MV-4-11 (cell line): ENCODE measurements around the gene TBC1D30.
"Not testable (repeated sequence)": the region's sequence is repeated elsewhere in the genome, so short reads cannot be mapped to it uniquely, and the experiment has no call there.

Experiments
- DNase-seq: peaks from one replicate; lab custom pipeline; 2025; lab: John Stamatoyannopoulos, UW

The TBC1D30 gene, protein sequence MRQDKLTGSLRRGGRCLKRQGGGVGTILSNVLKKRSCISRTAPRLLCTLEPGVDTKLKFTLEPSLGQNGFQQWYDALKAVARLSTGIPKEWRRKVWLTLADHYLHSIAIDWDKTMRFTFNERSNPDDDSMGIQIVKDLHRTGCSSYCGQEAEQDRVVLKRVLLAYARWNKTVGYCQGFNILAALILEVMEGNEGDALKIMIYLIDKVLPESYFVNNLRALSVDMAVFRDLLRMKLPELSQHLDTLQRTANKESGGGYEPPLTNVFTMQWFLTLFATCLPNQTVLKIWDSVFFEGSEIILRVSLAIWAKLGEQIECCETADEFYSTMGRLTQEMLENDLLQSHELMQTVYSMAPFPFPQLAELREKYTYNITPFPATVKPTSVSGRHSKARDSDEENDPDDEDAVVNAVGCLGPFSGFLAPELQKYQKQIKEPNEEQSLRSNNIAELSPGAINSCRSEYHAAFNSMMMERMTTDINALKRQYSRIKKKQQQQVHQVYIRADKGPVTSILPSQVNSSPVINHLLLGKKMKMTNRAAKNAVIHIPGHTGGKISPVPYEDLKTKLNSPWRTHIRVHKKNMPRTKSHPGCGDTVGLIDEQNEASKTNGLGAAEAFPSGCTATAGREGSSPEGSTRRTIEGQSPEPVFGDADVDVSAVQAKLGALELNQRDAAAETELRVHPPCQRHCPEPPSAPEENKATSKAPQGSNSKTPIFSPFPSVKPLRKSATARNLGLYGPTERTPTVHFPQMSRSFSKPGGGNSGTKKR

DNA sequence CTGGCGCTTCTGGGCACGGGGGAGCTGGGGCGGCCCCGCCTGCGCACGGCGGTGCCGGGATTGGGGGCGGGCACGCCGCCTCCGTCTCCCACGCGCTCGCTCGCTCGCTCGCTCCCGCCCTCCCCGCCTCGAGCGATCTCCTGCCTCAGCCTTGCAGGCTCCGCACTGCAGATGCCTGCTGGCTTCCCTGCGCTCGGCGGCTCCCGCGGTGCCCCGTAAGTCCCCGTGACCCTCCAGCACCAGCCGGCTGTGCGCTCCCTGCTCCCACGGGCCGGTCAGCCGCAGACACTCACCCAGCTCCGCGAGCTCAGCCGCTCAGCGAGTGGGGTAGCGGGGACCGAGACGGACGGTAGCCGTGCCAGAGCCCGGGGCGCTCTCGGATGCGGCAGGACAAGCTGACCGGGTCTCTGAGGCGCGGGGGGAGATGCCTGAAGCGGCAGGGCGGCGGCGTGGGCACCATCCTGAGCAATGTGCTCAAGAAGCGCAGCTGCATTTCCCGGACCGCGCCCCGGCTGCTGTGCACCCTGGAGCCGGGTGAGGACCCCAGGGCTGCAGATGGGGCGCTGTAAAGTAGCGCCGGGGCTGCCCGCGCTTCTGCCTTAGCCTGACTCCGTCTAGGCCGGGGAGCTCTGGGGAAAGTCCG lies at the start of gene TBC1D30:
TBC1D30 (plus strand) TSS at position 148 of the 643 bp plus-strand sequence; CDS start at position 381, 233 bp downstream.
- peak; percentile 50 for DNase-seq

DNA sequence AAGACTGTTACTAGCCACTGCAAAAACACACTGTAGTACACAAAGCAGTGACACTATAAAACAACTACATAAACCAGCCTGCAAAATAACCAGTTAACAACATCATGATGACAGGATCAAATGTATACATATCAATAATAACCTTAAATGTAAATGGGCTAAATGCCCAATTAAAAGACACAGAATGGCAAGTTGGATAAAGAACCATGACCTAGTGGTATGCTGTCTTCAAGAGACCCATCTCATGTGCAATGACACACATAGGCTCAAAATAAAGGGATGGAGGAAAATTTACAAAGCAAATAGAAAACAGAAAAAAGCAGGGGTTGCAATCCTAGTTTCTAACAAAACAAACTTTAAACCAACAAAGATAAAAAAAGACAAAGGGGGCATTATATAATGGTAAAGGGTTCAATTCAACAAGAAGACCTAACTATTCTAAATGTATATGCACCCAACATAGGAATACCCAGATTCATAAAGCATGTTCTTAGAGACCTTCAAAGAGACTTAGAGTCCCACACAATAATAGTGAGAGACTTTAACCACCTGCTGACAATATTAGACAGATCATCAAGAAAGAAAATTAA lies 49.2 kb upstream of the TBC1D30 start:
- not testable (repeated sequence) for DNase-seq

DNA sequence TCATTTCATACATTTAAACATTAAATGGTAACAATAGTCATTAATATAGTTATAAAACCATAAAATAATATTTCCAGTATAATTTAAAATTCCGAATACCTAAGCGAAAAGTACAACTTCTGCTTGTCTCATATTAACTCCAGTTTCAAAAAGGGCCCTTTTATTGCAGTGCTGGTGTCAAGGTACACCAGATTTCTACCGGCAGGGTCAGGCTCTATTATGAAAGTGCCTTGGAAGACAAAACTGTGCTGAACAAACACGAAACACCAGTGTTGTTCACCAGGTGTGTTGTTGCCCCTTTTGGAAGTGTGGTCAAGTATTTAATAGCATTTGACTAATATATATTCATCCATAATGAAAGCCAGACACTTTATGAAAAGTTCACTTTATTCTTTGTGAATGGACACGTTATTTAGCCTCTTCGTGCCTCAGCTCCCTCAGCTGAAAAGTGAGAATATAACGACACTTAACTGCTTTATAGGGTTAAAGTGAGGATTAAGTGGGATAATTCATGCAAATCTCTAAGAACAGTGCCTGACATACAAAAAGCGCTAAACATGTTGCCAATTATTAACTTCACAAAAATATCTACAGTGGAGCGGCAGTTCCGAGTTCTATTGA lies 45.0 kb upstream of the TBC1D30 start:
- no peak for DNase-seq

DNA sequence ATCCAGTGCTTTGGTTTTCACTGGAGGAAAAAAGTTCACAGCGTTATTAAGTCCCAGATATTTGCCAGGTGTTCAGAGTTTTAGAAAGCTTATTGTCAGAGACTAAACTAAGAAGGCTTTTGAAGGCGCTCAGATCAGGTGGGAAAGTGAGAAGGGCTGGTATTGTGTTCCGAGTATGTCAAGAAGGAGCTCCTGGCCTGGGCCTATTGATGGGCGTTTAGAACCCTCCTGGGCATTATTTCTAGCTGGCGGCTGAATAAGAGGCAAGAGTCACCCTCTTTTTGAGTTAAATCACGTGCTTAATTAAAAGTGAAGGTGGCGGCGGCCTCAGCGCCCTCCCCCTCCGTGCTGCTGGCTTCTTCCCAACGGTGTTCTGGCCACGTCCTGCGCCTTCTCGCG lies 44.3 kb upstream of the TBC1D30 start:
- no peak for DNase-seq

DNA sequence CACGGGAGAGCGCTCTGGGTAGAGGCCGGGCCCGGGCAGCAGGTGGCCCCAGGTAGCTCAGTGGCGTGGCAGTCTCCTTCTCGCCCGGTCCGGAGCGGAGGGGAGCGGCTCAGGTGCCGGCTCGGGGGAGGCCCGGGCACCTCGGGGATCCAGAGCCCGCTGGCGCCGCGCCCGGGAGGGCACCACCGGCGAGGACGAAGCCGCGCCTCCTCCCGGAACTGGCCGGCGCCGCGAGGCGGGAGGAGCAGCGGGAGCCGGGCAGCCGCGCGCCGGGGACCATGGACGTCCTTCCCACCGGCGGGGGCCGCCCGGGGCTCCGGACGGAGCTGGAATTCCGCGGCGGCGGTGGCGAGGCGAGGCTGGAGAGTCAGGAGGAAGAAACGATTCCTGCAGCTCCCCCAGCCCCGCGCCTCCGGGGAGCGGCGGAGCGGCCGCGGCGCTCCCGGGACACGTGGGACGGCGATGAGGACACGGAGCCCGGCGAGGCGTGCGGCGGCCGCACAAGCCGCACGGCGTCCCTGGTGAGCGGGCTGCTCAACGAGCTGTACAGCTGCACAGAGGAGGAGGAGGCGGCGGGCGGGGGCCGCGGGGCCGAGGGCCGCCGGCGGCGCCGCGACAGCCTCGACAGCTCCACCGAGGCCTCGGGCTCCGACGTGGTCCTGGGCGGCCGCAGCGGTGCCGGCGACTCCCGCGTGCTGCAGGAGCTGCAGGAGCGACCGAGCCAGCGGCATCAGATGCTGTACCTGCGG lies 43.7 kb upstream of the TBC1D30 start:
- DNase-seq: no peak

DNA sequence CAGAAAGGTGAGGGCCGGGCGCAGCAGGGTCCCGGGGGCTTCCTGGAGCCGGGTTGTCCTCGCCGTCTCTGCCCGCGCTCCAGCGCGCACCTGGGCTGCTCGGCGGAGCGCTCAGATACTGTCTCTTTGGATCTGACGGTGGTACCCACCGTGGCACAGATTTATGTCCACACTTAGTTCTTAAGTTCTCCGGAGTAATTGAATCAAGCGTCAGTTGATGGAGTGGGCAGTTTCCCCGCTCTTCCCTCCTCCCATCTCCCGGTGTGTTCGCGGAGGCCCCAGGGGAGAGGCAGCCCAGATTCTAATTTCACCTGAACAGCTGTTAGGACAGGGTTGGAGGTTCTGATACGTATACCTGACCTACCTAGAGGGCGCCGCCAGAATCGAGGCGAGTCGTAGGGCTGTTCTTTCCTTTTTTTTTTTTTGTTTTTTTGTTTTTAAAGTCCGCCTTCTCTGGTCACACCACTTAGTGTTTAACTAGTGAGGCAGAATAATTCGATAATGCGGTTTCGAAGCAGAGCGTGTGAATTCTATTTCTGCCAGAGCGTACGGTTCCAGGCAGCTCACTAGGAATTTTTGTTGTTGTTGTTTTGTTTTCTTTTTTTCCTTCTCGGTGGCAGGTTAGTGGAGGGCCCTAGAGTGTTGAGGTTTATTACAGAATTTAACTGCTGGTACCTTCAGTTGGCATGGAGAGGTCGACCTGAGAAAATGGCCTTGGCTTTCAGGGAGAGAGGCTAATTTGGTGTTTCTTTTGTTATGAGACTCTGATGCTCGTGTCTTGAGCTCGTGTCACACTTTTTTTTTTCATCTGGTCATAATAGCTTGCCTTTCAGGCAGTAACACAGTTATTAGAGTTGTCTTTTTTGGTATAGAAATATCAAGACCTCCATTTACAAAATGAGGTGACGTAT lies 42.9 kb upstream of the TBC1D30 start:
- DNase-seq: no peak

DNA sequence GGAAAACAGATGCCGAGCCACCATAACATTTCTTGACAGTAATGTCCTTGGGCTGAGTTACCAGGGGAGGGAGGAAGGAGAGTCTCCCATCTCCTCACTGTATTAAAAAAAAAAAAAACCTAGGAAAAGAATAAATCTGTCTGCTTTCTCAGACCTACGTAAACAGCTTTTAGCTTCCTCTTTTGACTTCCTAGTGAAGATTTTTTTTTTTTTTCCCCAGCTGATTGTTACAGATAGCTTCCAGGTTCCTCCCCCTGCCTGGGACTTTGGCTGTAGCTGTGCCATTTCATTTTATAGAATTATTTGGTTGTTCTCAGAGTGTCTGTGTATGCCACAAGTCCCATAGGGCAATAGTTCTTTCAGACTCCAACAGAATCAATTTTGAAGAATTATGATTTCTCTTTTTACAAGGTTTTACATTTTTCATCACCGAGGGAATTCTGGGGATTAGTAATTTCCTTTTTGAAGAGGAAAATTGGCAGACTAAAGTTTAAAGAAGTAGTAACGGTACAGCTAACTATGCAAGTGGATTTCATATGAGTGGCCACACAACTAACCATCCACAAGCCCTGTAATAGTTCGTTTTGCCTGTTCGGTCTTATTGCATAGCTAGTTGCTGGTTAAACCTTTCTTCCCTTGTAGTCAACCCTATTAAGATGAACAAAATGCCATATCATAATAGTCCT lies 42.1 kb upstream of the TBC1D30 start:
- peak; percentile 71 for DNase-seq

DNA sequence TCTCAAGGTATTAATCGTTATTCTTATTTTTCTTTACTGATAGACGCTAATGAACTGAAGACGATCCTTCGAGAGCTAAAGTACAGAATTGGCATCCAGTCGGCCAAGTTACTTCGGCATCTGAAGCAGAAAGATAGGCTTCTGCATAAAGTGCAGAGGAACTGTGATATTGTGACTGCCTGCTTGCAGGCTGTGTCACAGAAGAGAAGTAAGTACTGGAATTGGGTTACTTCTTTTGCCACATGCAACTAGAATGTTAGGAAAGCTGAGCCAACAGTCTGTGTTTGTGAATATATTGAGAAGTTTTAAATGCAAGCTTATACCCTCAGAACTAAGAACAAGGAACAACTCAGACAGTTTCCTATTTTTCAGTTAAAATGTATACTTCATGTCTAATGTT lies 38.6 kb upstream of the TBC1D30 start:
- no peak for DNase-seq

DNA sequence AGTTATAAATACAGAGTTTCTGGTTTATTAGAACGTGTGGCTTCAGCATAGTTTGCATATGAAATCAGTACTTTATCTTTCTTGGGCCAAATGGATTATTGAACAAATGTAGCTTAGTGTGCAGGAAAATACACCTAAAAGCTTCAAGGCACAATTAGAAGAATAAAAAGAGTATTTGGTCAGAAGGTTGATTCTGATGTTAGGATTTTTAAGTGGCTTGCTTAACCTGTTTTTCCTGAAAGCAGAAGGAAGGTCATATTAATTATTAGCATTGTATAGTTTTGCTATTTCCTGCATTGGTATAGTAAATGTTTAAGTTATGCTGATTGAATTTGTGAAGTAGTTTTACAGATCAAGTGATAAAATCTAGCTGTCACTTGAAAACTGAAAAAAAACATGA lies 34.3 kb upstream of the TBC1D30 start:
- DNase-seq: no peak

DNA sequence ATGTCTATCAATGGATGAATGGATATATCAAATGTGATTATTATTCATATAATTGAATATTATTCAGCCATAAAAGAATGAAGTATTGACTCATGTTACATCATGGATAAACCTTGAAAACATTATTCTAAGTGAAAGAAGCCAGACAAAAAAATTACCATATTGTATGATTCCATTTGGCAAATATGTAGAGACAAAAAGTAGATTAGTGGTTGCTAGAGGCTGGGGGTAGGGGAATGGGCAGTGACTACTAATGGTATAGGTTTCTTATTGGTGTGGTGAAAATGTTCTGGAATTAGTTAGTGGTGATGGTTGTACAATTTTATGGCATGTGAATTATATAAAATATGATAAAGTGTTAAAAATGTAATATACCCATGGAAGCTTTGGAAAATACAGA lies 33.4 kb upstream of the TBC1D30 start:
- DNase-seq: no peak

DNA sequence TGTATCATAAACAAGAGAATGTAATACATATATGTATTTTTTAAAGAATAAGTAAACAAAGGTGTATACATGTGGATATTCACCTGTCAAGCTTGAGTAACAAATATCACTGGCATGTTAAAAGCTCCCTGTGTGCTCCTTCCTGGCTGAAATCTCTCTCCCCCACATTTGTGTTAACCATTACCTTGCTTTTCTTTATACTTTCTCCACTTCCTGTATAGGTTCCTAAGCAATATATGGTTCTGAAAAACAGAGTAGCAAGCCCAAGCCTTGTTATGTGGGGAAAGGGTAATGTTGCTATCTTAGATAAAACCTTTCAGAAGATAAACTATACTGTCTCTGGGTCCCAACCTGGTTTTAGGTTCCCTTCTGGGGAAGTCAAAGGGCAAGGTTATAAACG lies 32.3 kb upstream of the TBC1D30 start:
- DNase-seq: no peak

DNA sequence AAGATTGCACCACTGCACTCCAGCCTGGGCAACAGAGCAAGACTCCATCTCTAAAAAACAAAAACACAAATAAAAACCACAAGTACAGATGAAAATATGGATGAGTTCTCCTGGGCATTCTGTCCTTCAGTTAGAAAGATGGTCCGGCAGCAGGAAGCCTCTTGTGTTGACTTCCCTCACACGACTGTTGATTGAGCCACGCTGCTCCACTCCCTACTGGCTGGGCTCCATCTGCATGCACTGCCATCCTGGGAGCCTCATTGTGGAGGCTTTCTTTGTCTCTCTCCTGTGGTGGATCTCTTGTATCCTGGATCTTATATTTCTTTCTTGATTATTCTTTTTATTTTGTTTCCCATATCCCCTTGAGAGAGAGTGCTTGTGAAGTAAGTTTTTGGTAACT lies 30.8 kb upstream of the TBC1D30 start:
- no peak for DNase-seq

DNA sequence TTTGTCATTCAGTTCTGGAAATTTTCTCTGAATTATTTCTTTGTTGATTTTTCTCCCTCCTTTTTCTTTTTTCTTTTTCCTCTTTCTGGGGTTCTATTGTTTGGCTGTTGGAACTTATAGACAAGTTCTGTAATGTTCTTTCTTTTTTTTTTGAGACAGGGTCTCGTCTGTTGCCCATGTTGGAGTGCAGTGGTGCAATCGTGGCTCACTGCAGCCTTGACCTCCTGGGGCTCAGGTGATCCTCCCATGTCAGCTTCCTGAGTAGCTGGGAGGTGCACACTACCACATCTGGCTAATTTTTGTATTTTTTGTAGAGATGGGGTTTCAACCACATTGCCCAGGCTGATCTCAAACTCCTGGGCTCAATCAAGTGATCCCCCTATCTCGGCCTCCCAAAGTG lies 30.1 kb upstream of the TBC1D30 start:
- no peak for DNase-seq

DNA sequence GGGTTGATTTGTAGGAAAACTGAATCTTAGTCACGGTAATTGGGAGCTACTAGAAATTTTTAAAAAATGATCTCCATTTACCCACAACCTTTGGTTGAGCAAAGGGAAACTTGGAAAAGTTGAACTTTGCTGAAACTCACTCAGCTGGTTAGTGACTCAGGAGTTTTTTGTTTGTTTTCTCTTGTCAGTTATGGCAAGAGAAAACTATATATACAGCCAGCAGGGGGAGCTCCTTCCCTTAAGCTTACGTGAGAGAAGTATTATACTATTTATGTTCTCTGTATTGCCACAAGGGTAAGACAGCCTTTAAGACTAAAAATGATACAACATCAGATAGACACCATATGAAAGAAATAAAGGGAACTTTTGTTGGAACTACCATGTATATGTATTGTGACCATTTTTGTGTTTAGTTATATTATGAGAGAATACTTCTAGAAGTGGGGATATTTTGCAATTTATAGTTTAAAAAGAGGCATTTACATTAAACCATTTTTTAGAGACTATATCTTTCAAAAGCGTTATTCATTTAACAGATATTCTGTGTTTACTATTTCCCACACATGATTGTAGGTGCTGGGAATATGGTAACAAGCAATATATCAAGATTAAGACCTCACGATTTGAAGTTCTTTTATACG lies 28.1 kb upstream of the TBC1D30 start:
- DNase-seq: peak; percentile 89

DNA sequence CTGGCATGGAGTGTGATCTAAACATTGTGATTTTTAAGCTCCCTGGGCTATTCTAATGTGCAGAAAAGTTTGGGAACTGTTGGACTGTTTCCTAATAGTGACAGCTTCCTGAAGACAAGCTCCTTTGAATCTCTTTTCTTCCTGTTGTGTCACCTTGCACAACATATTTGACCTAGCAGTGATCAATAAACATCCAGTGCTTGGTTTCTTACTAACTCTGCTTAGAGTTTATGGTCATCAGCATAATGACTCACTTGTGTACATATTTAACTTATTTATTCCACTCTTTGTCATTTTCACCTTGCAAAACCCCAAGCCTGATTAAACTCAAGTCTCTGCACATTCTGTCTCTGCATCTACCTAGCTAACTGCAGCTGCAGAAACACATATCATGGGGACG lies 27.3 kb upstream of the TBC1D30 start:
- no peak for DNase-seq

DNA sequence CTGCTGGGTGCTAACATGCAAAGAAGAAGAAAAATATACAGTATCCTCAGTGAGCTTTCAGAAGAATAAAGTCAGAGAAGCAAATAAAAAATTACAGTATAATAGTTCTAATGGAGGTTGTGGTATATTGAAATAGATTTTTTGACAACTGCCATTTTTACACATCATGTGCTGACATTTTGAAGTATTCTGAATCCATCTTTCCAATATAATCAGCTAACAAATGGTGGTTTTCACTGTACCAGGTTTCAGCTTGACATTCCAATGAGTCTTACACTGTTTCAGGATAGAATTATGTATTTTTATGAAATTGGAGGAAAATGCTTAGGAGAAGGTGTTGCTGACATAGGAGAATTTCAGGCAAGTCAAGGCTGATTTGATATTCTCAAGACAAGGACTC lies 26.3 kb upstream of the TBC1D30 start:
- no peak for DNase-seq

DNA sequence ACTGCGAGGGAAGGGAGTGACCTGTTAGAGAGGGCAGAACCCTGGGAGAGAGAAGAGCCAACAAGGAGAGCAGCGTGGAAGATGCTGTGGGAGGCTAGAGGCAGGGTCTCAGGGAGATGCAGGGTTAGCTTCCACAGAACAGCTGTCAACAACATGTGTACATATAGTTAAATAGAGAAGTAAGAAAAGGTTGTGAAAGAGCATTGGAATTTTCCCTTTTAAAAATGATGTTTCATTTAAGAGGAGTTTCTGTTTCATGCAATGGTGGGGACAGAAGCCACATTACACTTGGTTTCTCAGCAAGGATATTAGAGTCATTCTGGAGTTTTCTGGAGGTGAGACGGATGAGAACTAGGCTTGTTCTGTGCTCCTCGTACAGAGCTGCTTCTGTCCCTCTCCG lies 23.8 kb upstream of the TBC1D30 start:
- DNase-seq: peak; percentile 61

DNA sequence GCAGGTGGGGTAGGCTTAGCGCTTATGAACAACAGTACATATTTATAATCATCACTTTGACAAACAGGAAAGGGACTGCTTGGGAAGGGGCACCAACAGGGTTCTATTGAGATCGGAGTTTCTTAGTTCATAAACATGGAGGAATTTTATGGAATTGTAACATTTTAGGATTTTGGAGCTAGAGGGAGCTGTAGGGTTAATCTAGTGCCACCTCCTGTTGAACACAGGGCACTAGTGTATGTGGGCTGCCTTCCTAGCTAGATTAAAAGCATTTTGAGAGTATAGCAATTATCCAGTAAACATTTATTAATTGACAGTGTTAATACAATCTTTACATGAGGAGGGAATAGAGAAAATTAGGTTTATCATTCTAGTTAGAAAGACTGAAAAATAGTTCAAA lies 23.1 kb upstream of the TBC1D30 start:
- DNase-seq: no peak

DNA sequence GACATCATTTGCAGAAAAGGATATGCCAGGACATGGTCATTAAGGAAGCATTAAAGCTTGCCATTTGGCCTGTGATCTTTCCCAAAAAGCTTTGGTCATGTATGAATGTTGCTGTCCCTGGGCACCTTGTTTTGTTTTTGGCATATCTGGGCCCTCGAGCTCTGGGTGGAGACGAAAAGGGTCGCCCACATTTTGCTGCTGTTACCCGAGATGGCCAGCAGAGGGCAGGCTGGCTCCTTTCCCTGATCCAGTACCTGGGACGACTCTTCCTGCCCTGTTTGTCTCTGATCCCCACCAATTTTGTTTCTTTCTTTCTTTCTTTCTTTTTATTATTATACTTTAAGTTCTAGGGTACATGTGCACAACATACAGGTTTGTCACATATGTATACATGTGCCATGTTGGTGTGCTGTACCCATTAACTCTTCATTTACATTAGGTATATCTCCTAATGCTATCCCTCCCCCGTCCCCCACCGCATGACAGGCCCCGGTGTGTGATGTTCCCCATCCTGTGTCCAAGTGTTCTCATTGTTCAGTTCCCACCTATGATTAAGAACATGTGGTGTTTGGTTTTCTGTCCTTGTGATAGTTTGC lies 22.2 kb upstream of the TBC1D30 start:
- DNase-seq: peak; percentile 24
